Gastroesophageal sphincter (tissue), 4 donors: Measurements from ENCODE around the gene DDIAS. TPM values are rescaled to one million over a fixed set of nuclear protein-coding genes. Genes with fewer than 3 reads are reported as not detected.
A peak's percentile ranks its signal among the peaks of the same experiment; 100 is the strongest.

ENCODE experiments used
- ATAC-seq: fragments of 150-250 bp; one replicate; pipeline ENCODE4 v1.9.1; 2016; ENCODE audit warnings: mild to moderate bottlenecking, moderate library complexity
- H3K27ac ChIP-seq, 4 donors: fragments of 200-600 bp; sonication (generic) in 3 of 4; 1 replicate in 3 of 4; 2 replicates in 1 of 4; pipeline ENCODE4 v1.5.1; 2016 to 2019
- H3K27me3 ChIP-seq: fragments of 200-600 bp; sonication (generic); one replicate; pipeline ENCODE4 v1.5.1; 2019
- H3K36me3 ChIP-seq, 2 donors: fragments of 200-600 bp; sonication (generic); one replicate each; pipeline ENCODE4 v1.5.1; 2019; ENCODE audit warnings: control low read depth in 1 of 2
- H3K4me1 ChIP-seq, 3 donors: fragments of 200-600 bp; sonication (generic); 1 replicate in 2 of 3; 2 replicates in 1 of 3; pipeline ENCODE4 v1.5.1; 2016 to 2019; ENCODE audit warnings: control low read depth in 2 of 3
- H3K4me3 ChIP-seq, 2 donors: fragments of 200-600 bp; sonication (generic); one replicate each; pipeline ENCODE4 v1.5.1; 2019; ENCODE audit warnings: mild to moderate bottlenecking in 1 of 2, moderate library complexity in 1 of 2
- H3K9me3 ChIP-seq, 3 donors: fragments of 200-600 bp; sonication (generic); one replicate each; pipeline ENCODE4 v1.5.1; 2017 to 2019; ENCODE audit warnings: control low read depth in 2 of 3
- EP300 ChIP-seq: sonication (generic); formaldehyde crosslinking; IDR thresholded peaks from one replicate; pipeline ENCODE4 v1.6.1; 2017; ENCODE audit warnings: antibody characterized with exemption, mild to moderate bottlenecking
- POLR2A ChIP-seq, 2 donors: fragments of 450-650 bp; IDR thresholded peaks; one replicate each; pipeline ENCODE4 v1.6.1; 2017; ENCODE audit warnings: antibody characterized with exemption in 2 of 2, mild to moderate bottlenecking in 2 of 2, moderate library complexity in 1 of 2
- POLR2AphosphoS5 ChIP-seq: sonication (generic); formaldehyde crosslinking; IDR thresholded peaks from one replicate; pipeline ENCODE4 v1.6.1; 2017; ENCODE audit warnings: antibody characterized with exemption
- WGBS, 2 donors: methylation state at CpG; one replicate each; pipeline ENCODE4 v1.1.5; 2018; ENCODE audit warnings: low coverage in 1 of 2; 5-methylcytosine and 5-hydroxymethylcytosine counted together
- total RNA-seq, 4 donors: library from RNA; depleted of rRNA; stranded (reverse); fragments of >200 nt; gene quantifications; one replicate each; pipeline ENCODE4 v1.1.0, GENCODE V29; 2016
- TF ChIP-seq, protein P1 (sequence below), 4 experiments: fragments of 200-600 bp in 2 of 4; fragments of 450-650 bp in 2 of 4; sonication (generic) in 1 of 4; IDR thresholded peaks; one replicate each; pipeline ENCODE4 v1.5.1; 2017 to 2019; ENCODE audit warnings: antibody characterized with exemption in 4 of 4, mild to moderate bottlenecking in 2 of 4, moderate library complexity in 2 of 4

Gene DDIAS
- total RNA-seq, 4 donors from 2014 or later, result 0.31 to 2.3 (median 1.0) TPM

DNA sequence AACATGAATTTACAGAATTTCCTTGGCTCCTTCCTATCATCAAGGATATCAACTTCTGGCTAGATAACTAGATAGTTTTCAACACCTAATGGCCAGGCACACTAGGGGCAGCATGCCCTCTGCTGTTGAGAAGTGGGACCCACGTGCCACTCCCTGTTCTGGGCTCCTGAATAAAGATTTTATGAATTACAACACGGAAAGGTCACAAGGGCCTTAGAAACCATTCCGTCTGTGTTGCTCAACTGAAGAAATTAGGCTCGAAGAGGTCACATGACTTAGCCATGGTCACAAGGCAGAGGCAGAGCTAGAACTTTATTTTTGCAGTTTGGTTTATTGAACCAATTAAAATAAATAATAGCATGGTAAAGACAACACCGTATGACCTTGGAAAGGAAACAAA is 37.3 kb upstream of the DDIAS start:
- ATAC-seq, result peak; percentile 77
- no peaks in the 10 kb centered on the region for H3K36me3 ChIP-seq
- H3K4me3 ChIP-seq, result no peak overlapping the region
- H3K27ac ChIP-seq, result no peak overlapping the region
- TF ChIP-seq POLR2AphosphoS5 (peak; percentile 6), POLR2A (IDR thresholded peaks at IDR 0.05) (no peak)
- TF ChIP-seq, protein P1, sequence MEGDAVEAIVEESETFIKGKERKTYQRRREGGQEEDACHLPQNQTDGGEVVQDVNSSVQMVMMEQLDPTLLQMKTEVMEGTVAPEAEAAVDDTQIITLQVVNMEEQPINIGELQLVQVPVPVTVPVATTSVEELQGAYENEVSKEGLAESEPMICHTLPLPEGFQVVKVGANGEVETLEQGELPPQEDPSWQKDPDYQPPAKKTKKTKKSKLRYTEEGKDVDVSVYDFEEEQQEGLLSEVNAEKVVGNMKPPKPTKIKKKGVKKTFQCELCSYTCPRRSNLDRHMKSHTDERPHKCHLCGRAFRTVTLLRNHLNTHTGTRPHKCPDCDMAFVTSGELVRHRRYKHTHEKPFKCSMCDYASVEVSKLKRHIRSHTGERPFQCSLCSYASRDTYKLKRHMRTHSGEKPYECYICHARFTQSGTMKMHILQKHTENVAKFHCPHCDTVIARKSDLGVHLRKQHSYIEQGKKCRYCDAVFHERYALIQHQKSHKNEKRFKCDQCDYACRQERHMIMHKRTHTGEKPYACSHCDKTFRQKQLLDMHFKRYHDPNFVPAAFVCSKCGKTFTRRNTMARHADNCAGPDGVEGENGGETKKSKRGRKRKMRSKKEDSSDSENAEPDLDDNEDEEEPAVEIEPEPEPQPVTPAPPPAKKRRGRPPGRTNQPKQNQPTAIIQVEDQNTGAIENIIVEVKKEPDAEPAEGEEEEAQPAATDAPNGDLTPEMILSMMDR (IDR thresholded peaks at IDR 0.05), result peak in 3 of 4 experiments; percentile 21 to 66 (median 48)
- H3K9me3 ChIP-seq, result no peaks in the 10 kb centered on the region
- H3K27me3 ChIP-seq, result no peaks in the 10 kb centered on the region
- WGBS, 2 donors, result 26% methylated on average over 5 of the region's 5 CpGs; no CpG with 5 or more reads in 1 of the 2 donors
- peaks cover 0 to 32% (median 0%) of the 10 kb centered on the region in 3 donors for H3K4me1 ChIP-seq

GRCh38 chr11:82865841-82866240 is 35.7 kb upstream of the DDIAS start:
- Histone ChIP-seq H3K4me1 (peaks cover 0 to 41% (median 5%) of the 10 kb centered on the region in 3 donors), H3K27ac (no peak overlapping the region), H3K27me3 (no peaks in the 10 kb centered on the region), H3K9me3 (no peaks in the 10 kb centered on the region), H3K36me3 (no peaks in the 10 kb centered on the region), H3K4me3 (no peak overlapping the region)
- WGBS, 2 donors, result 76 to 100% methylated on average over 1 to 2 of the region's 2 CpGs
- ATAC-seq, result no peak
- TF ChIP-seq, protein P1 (IDR thresholded peaks at IDR 0.05), result no peak
- TF ChIP-seq POLR2AphosphoS5, result no peak
- no peak for TF ChIP-seq POLR2A (IDR thresholded peaks at IDR 0.05)
- TF ChIP-seq EP300, result no peak

DNA sequence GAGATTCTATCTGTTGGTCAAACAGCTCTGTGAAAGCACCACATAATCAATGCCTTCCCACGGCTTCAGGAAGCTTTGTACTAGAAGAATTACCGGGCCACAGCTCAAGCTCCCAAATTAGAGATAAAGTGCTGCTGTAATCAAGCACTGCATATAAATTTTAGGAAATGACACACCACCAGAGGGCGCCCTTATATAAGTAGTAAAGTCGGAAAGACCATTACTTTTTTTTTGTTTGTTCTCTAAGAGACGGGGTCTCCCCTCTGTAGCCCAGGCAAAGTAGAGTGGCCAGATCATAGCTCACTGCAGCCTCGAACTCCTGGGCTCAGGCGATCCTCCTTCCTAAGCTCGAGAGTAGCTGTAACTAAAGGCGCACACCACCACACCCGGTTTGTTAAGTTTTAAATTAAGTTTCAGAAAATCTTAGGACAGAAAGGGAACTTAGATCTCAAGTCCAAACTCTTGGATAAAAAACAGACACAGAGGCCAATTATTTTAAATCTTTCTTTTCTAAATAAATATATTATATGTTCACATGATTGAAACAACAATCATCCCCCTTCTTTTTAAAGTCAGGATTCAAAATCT is 33.9 kb upstream of the DDIAS start:
- Histone ChIP-seq H3K36me3 (no peaks in the 10 kb centered on the region), H3K4me3 (peak overlapping the region in 1 of 2 donors; percentile 29), H3K27me3 (no peaks in the 10 kb centered on the region), H3K9me3 (no peaks in the 10 kb centered on the region), H3K4me1 (peaks cover 0 to 41% (median 5%) of the 10 kb centered on the region in 3 donors), H3K27ac (no peak overlapping the region)
- TF ChIP-seq, protein P1 (IDR thresholded peaks at IDR 0.05), result peak; percentile 67 to 73 (median 71)
- no peak for TF ChIP-seq POLR2AphosphoS5
- WGBS, 2 donors, result 8 to 12% methylated on average over 10 of the region's 10 CpGs
- peak; percentile 47 for ATAC-seq

GRCh38 chr11:82869657-82870056 is 31.9 kb upstream of the DDIAS start:
- H3K4me1 ChIP-seq, result peaks cover 0 to 30% (median 5%) of the 10 kb centered on the region in 3 donors
- ATAC-seq, result peak; percentile 71
- no peak overlapping the region for H3K4me3 ChIP-seq
- peak overlapping the region in 2 of 4 donors; percentile 26 to 27 for H3K27ac ChIP-seq
- no peaks in the 10 kb centered on the region for H3K36me3 ChIP-seq
- no peaks in the 10 kb centered on the region for H3K27me3 ChIP-seq
- TF ChIP-seq POLR2AphosphoS5 (no peak), EP300 (no peak), POLR2A (IDR thresholded peaks at IDR 0.05) (no peak)
- TF ChIP-seq, protein P1 (IDR thresholded peaks at IDR 0.05), result no peak
- H3K9me3 ChIP-seq, result no peaks in the 10 kb centered on the region

GRCh38 chr11:82871646-82872045 is 29.9 kb upstream of the DDIAS start:
- Histone ChIP-seq H3K4me3 (no peak overlapping the region), H3K27ac (no peak overlapping the region), H3K4me1 (peaks cover 0 to 30% (median 5%) of the 10 kb centered on the region in 3 donors), H3K36me3 (no peaks in the 10 kb centered on the region), H3K9me3 (no peaks in the 10 kb centered on the region), H3K27me3 (no peaks in the 10 kb centered on the region)
- 95 to 100% methylated on average over 2 of the region's 2 CpGs for WGBS, 2 donors
- ATAC-seq, result no peak
- TF ChIP-seq POLR2AphosphoS5 (no peak), EP300 (no peak), POLR2A (IDR thresholded peaks at IDR 0.05) (no peak)
- TF ChIP-seq, protein P1 (IDR thresholded peaks at IDR 0.05), result no peak
